GM18951 (cell line): ENCODE data around the gene SPATA2.
"Not testable (repeated sequence)": the region's sequence is repeated elsewhere in the genome, so short reads cannot be mapped to it uniquely, and the experiment has no call there.

Experiments
- POLR2A ChIP-seq: IDR thresholded peaks from 4 replicates; pipeline ENCODE4 v1.6.1; 2011; ENCODE audit warnings: mild to moderate bottlenecking; ENCODE audit not compliant: insufficient read length, insufficient read depth; ENCODE audit errors: extremely low read depth
- in situ Hi-C: fragments of 300-500 bp; cut with MboI; formaldehyde crosslinking; loops from one replicate; pipeline ENCODE4 v1.12.0; 2022; ENCODE audit warnings: low sequenced_read_pairs, mixed read lengths, inconsistent platforms; ENCODE audit not compliant: unreplicated experiment

The SPATA2 gene

DNA sequence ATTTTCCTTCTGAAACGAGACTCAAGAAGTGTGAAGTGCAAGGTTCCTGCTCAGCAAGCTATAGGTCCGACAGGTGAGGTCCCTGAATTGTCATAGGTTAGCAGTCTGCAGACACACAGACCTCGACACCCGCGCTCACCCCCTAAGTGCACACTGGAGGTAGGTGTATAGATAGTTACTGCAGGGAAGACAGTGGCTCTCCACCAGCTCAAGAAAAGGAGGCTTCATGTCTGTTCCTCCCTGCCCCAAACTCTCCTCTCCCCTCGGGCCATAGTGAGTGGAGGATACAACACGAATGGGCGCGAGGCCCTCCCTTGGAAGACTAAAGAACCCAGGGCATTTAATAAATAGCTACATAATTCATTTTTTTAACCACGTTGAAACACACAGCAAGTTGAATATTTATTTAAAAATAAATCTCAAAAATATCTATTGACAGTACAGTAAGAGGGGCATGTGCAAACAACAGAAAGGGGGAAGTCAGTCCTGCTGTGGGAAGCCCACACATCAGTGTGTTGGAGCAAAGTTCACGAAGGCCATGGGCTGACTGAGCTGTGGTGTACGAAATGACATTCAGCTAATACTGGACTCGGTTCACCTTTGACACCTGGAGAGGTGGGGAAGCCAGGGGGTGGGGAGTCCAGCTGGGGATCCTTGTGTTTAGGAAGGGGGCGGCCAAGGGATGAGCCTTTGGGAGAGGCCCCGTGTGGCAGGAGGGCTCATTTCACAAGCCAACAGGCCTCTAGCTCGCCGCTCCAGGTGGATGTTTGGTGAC, 10.7 kb downstream of the SPATA2 start:
- TF ChIP-seq POLR2A, result no peak
- in situ Hi-C loops, result no loop called here

DNA sequence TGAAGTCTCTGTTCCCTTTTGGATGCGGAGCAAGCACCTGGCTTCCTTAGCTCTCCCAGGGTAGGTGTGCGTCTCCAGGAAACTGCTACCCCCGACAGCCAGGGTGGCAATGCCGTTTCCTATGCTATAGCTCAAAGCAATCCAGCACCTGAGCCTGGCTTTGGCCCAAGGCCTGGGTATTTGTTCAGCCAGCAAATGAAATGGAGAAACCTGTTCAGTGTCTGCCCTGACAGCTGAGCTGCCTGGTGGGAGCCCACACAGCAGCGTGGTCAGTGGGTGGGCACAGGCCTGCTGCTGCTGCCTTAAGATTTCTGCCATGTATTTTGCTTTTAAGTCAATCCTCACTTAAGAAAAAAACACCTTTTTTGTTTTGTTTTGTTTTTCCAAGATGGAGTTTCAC, 13.7 kb downstream of the SPATA2 start:
- in situ Hi-C loops, result no loop called here
- TF ChIP-seq POLR2A, result no peak

DNA sequence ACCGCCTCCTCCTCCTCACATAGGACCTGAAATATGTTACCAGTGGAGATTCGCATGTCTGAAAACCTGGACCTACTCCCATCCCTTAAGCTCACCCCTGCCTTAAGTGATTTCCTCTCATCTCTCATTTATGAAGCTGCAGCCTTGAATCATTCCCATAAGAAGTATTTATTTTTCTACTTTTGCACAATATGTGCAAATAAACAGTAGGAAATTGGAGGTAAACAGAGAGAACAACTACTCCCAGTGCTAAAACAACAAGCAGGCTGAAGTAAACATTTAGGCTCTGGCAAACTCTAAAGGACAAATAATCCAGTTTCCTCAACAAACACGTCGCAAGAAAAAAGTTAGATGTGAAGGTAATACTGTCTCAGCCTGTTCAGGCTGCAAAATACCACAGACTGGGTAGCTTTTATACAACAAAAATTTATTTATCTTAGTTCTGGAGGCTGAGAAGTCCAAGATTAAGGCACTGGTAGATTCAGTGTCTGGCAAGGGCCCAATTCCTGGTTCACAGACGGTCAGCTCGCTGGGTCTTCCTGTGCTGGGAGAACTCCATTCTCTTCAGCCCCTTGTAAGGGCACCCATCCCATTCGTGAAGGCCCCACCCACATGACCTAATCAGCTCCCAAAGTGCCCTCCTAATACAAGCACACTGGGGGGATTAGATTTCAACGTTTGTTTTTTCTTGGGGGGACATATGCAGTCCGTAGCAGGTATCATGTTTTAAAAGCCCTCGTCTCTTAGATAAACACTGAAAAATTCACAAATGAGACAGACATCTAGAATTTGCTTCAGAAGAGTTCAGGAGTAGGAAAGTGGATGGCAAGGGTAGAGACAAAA, 15.6 kb downstream of the SPATA2 start:
- TF ChIP-seq POLR2A, result no peak
- in situ Hi-C loops, result no loop called here

DNA sequence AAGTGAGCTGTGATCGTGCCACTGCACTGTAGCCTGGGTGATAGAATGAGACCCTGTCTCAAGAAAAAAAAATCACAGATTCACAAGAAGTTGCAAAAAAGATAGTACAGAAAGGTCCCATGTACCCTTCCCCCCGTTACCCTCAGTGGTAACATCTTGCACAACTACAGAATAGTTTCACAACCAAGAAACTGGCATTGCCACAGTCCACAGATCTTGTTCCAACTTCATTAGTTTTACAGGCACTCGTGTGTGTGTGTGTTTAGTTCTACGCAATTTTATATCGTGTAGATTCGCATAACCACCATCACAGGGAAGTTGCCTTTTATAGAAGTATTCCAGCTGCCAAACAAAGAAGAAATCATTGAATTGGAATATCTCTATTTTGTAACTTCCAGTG, 19.1 kb downstream of the SPATA2 start:
- no peak for TF ChIP-seq POLR2A
- in situ Hi-C loops, result no loop called here

DNA sequence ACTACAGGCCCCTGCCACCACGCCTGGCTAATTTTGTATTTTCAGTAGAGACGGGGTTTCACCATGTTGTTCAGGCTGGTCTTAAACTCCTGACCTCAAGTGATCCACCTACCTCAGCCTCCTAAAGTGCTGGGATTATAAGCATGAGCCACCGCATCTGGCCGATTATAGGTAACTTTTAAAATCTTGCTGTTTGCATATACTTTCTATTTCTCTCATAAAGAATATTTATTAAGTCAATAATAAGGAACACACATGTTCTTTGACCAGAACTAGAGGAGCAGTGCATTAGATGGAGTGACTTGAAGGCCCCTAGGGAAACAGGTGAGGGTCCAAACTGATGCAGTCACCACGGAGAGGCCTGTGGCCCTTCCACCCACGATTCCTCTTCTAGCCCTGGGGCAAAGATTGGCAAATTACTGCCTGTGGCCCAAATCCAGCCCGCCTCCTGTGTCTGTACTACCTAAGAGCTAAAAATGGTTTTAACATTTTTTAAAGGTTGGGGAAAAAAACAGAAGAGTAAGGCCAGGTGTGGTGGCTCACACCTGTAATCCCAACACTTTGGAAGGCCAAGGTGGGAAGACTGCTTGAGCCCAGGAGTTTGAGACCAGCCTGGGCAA, 19.7 kb downstream of the SPATA2 start:
- in situ Hi-C loops, result not testable (repeated sequence)

DNA sequence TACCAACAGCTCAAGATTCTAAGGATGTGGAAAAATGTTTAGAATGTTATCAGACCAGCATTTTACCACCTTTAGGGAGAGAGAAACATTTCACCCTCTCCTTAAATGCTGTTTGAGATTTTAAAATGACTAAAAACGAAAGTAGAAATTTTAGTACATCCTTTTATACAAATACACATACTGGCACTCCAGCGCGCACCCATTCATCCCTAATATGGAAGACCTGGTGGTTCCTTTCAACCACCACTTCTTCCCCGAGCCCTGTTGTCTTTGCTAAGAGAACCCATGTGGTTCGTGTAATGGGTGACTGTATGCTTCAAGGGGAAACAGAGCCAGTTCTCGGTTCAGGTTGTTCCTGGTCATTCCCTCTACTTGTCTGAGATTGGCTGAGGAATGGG, 21.3 kb downstream of the SPATA2 start:
- in situ Hi-C loops, result no loop called here

DNA sequence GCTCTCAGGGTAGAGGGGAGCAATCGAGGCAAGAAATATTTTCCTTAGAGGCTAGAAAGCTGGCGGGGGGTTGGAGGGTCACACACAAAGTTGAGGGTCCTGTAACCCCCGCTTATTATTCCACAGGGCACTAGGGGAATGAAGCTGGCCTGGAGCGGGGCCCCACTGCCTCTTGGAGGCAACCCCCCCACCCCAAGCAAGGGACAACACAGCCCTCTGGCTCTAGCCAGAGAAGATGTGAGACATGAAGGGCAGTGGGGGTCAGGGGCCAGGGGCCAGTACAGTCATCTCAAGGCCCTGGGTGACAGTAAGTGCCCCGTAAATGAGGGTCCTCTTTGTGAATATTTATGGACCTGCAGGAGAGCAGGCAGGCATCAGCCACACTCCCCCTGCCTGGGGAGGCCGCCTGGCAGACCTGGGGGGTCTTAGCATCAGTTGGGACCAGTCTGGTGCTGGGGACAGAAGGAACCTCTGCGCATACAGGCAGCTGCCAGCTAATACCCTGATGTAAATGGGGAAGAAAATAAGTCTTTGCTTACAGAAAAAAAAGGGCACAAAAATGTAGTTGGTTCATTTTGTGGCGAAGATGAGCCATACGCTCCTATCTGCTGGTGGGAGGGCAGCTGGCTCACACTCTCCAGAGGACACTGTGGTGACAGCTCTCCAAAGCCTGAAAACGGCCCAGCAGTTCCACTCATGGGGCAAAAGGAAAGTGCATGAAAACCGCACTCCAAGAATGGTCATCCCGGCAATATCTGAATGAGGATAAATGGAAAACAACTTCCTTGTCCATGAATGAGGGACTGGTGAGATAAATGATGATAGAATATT, 21.9 kb downstream of the SPATA2 start:
- in situ Hi-C loops, result no loop called here
- TF ChIP-seq POLR2A, result no peak

More for the DNA sequence above, 21.3 kb downstream of the SPATA2 start:
- no peak for TF ChIP-seq POLR2A

DNA sequence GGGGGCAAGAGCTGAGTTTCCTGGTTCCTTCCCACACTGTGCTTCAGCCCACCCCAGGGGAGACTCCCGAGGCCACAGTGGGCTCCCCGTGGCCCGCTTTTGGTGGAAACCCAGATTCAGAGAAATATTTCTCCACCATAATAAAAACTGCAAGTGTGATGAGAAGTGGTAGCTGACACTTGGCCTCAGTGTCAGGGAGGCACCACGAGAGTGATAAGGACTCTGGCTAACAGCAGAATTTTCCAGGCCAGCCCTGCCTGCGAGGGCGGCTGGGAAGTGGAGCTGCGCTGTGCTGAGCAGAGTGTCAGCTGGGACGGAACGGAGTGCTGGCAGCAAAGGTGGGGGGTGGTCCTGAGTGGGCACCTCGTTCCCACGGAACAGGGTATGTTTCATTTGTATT, 22.5 kb downstream of the SPATA2 start:
- in situ Hi-C loops, result no loop called here
- no peak for TF ChIP-seq POLR2A

DNA sequence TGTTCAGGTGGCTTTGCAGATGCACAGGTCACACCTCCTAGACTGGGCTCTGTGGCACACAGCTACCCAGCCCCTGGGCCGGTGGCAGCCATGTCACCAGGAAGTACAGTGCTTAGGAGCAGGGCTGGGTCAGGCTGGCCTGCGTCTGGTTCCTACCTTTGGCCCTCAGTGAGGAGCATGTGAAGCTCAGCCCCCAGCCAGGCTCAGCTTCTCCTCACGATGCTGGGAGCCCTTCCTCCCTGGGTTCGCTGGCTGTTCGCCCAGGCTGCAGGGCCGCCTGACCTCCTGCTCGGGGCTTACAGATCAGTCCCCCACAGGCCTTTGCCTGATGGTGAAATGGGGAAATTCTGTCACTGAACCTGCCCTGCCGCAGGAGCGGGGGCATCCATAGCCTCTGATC, 23.1 kb downstream of the SPATA2 start:
- peak; percentile 18 for TF ChIP-seq POLR2A
- in situ Hi-C loops, result no loop called here

DNA sequence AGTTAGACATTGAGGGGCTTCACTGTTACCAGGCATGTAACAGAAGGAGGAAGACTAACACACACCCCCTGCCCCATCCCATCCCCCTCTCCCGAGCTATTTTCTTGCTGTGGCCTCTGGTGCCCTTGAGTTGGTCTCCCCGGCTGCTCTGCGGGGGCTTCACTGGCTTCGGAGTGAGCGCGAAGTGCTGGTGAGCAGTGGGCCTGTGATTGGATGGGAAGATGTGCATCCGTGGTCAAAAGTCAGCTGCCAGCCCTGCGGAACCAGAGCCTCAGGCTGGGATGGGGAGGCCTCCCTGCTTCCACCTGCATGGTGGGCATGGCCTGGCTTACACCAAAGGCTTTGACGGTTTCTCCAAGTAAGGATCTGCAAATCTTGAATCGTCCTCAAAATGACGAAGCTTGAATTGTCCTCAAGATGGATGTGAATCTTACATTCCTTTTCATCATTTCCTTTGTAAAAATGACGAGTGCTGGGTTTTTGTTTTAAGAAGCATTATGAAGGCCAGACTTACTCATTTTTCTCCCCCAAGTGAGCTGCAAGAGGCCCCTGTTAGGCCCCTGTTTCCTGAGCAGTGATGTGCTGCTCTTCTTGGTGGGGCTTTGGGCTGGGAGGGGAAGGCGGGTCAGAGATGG, 23.7 kb downstream of the SPATA2 start:
- in situ Hi-C loops, result no loop called here
- no peak for TF ChIP-seq POLR2A

DNA sequence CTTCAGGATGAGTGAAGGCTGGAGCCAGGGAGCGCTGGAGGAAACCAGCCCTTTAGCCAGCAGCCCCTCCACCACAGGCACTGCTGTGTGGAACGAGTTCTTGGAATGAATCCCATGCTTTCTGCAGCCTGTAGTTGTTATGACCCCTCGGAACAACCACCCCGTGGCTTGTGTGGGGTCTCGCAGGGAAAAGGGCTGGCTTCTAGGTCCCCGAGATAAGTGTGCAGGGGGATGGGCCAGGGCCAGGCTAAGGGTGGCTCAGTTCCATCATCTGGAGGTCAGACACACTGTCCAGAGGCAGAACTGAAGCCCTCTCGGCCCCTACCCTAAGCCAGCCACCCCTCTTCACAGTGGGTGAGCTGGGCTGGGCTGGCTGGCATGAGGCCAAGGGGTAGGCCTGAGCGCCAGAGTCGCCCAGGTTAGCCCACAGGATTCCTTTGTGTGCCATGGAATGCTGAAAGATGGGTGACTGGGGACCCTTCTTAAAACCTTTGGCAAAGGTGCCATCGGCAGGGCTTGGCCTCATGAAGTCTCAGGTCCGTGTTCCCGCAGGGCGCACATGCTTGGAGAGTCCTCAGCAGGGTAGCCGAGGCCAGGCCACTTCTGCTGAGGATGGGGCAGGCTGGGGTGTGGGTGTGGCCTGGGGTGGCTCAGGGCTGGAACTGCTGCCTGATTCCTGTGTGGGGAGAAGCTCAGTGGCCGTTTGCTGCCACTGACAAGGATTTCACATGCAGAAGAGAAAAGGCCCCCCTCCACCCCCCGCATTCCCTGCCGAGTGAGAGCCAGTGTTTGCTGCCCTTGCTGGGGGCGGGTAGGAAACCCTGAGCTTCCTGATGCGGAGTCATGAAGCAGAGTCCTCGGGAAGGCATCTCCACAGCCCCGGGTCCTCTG, 24.6 kb downstream of the SPATA2 start:
- in situ Hi-C loops, result no loop called here
- no peak for TF ChIP-seq POLR2A

DNA sequence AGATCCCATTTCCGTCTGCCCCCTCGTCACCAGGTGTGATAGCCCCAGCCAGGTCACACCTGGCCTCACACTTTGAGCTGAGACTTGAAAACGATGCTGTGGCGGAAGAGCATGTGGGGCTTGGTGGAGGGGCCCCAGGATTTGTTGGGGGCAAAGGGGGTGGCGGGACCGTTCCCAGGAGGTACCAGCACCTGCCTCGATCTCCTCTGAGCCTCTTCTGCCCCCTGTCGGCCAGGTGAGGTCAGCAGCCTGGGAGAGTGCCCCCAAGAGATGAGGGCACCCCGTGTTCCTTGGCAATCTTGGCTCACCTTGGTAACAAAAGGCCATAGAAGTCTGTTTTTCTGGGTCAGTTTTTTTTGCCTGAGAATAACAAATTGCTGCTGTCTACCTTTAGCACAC, 25.4 kb downstream of the SPATA2 start:
- no peak for TF ChIP-seq POLR2A
- in situ Hi-C loops, result no loop called here
